GM12865 (cell line): ENCODE measurements around the gene RNU2-1.

ENCODE experiments used
- DNase-seq: peaks from one replicate; pipeline ENCODE4 v3.0.0; 2010; ENCODE audit warnings: low read depth
- H3K4me3 ChIP-seq: 2 replicates; pipeline ENCODE4 v1.5.1; 2011; ENCODE audit warnings: mild to moderate bottlenecking, low read depth, low read length, control low read depth
- TF ChIP-seq, protein P1 (sequence below): IDR thresholded peaks from 2 replicates; pipeline ENCODE4 v1.5.1; 2011; ENCODE audit warnings: low read length, control low read depth, low read depth, inconsistent platforms; ENCODE audit not compliant: insufficient read depth; ENCODE audit errors: missing control alignments

The RNU2-1 gene

DNA sequence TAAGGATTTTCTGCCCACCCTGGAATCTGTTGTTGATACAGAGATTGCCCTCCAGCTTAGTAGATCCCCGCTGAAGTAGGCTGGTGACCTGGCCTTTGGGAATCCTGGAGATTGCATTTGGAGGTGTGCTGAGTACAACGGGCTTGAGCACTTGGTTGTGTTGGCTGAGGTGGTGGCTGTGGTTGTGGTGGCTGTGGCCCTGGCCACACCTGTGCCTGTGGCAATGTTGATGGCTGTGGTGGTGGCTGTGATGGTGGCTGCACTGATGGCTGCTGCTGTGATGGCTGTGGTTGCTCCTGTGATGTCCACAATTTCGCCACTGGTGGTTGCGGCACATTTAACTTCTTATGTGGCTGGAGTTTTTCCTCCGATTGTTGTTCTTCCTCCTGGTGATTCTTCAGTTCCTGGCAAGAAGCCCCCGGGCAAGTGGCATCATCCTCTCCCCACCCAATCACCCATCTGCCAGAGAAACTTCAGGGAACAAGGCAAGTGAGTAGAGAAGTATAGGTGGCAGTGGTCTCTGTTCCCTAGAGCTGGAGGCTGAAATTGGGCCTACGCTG lies 9.6 kb downstream of the RNU2-1 start:
- DNase-seq, result no peak
- H3K4me3 ChIP-seq, result no peak overlapping the region
- TF ChIP-seq, protein P1, sequence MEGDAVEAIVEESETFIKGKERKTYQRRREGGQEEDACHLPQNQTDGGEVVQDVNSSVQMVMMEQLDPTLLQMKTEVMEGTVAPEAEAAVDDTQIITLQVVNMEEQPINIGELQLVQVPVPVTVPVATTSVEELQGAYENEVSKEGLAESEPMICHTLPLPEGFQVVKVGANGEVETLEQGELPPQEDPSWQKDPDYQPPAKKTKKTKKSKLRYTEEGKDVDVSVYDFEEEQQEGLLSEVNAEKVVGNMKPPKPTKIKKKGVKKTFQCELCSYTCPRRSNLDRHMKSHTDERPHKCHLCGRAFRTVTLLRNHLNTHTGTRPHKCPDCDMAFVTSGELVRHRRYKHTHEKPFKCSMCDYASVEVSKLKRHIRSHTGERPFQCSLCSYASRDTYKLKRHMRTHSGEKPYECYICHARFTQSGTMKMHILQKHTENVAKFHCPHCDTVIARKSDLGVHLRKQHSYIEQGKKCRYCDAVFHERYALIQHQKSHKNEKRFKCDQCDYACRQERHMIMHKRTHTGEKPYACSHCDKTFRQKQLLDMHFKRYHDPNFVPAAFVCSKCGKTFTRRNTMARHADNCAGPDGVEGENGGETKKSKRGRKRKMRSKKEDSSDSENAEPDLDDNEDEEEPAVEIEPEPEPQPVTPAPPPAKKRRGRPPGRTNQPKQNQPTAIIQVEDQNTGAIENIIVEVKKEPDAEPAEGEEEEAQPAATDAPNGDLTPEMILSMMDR, result no peak

DNA sequence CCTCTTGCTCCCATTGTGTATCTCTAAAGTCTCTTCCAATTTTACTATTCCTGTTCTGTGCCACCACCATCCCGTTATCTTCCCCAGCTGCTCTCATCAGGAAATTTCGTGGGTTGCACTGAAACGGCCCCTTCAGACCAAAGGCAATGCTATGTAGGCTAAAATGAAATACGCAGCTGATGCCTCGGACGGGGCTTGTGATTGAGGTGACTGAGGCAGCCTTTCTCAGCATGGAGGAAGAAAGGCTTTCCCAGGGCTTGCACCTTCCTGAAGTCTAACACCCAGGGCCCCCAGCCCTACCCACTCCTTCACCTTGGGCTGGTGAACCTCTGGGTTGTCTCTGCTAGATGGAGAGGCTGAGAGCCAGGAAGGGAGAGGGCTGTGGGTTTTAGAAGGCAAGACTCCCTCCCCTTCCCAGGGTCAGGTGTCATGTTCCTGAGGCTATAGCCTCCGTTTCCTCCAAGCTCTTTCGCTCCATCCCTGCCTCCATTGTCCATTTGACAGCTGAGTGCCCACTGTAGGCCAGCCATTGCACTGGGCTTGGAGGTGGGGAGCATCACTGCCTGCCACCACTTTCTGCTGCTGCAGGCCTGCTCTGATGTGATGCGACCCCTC lies 13.2 kb downstream of the RNU2-1 start:
- TF ChIP-seq, protein P1, result no peak
- DNase-seq, result no peak

DNA sequence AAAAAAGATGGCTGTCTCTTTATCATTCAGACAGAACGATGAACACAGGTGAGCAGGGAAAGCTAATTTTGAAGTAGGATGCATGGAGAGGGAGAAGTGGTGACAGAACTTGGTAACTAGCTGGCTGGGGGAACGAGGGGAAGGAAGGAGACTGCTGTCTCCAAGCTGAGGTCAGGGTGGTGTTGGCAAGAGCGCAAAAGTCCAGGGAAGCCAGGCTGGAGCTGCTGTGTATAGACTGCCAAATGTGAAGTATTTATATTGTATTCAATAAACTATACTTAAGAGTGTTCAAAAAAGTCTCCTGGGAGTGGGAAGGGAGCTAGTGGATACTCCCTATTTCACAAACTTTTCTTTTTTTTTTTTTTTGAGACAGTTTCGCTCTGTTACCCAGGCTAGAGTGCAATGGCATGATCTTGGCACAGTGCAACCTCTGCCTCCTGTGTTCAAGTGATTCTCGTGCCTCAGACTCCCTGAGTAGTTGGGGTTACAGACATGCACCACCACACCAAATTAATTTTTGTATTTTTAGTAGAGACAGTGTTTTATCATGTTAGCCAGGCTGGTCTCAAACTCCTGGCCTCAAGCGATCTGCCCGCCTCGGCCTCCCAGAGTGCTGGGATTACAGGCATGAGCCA lies 13.9 kb downstream of the RNU2-1 start:
- TF ChIP-seq, protein P1, result no peak
- H3K4me3 ChIP-seq, result no peak overlapping the region
- DNase-seq, result no peak

More for the DNA sequence above, 13.2 kb downstream of the RNU2-1 start:
- H3K4me3 ChIP-seq, result no peak overlapping the region

DNA sequence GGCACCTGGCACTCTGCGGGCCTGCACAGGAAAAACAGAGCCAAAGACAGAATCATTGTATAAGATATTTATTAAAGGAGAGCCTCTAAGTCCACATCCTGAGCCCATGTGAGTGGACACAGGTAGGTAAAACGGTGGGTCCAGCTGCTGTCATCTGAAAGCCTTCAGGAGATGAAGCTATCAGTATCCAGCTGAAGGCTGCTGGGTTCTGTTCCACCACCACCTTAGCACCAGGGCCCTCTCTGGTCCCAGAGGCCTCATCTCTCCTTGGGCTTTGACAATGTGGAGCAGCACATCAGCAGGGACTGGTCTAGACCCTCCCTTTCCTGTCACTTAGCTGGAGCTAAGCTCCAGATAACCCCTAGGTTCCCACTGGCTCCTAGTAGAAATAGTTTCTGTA lies 14.8 kb downstream of the RNU2-1 start:
- no peak overlapping the region for H3K4me3 ChIP-seq
- no peak for DNase-seq
- TF ChIP-seq, protein P1, result no peak

DNA sequence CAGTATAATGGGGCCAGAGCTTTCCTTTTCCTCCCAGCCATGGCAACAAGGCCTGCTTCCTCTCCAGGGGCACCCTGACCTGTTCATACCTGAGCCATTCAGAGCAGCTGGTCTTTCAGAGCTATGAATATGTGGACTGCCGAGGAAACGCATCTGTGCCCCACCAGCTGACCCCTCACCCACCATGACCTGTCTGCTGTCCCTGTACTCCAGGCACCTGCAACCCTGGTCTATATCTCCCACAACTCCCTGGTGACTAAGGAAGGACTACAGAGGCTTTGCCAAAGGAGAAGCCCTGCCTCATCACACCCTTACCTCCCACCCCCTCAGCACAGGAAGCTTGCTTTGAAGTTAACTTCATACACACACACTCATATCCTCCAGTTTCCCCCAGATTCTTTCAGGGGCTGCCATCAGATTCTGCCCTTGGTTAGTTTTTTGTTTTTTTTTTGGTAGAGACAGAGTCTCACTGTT lies 16.1 kb downstream of the RNU2-1 start:
- TF ChIP-seq, protein P1, result no peak
- H3K4me3 ChIP-seq, result no peak overlapping the region
- no peak for DNase-seq

DNA sequence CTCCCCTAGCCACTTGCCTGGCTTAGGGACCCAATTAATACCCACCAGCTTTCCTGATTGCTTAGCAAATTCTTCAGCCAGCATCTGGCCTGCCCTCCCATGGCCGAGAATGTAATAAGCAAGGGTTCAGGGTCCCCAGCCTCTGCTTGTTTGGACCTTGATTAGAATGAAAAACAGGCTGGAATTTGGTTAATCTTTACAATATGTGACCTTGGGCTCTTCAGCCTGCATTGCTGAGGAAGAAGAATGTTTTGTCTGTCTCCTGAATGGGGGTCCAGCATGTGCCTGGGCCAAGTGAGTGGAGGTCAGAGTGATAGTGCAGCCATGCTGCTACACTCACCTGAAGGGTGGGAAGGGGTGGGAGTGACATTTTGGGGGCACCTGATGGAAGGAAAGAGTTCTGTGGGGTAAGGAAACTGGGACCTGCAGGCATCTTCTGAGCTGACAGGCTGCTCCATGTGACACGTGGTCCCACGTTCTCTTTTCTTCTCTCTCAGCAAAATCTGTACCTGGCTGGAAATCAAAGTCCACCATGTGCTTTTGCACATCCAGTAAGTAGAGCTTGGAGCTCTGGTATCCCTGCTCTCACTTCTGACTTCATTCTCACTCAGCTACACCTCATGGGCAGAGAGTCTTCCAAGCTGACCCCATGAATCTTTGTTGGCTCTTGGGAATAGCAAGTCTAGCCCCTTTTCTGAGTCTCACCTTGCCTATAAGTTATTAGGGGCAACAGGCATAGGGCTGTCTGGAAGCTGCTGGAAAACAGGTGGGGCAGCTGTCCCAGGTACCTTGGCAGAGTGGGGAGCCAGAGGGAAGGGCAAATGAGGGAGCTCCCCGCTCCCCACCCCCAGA lies 16.8 kb downstream of the RNU2-1 start:
- DNase-seq, result no peak
- TF ChIP-seq, protein P1, result no peak
- H3K4me3 ChIP-seq, result no peak overlapping the region
